ENCODE measurements around the gene SF3A2. TPM values are rescaled to one million over a fixed set of nuclear protein-coding genes. Genes with fewer than 3 reads are reported as not detected.

Gene SF3A2
- total and polyA plus RNA-seq, 8 donors = 25.0 to 64.0 (median 31.6) TPM

GRCh38 chr19:2268480-2268830, 31.8 kb downstream of the SF3A2 start:
- Histone ChIP-seq H3K27me3 (no peaks in the 10 kb centered on the region), H3K4me3 (peak overlapping the region in 2 of 4 donors; percentile 98 to 99), H3K27ac (peak overlapping the region in 1 of 4 donors; percentile 98), H3K4me1 (peaks cover 5 to 25% (median 19%) of the 10 kb centered on the region in 3 donors), H3K9me3 (no peaks in the 10 kb centered on the region), H3K36me3 (peaks cover 0 to 13% (median 5%) of the 10 kb centered on the region in 3 donors)
- no peak for DNase-seq
- WGBS, 2 donors = 86 to 89% methylated on average over 4 of the region's 4 CpGs
- peak; percentile 71 for FAIRE-seq
- intact Hi-C loops (cut with DNase I) = no loop called here
- no peak for ATAC-seq
- TF ChIP-seq CTCF (IDR thresholded peaks at IDR 0.05) = no peak

GRCh38 chr19:2268861-2269243, 32.2 kb downstream of the SF3A2 start:
- ATAC-seq = no peak
- H3K27ac ChIP-seq = peak overlapping the region; percentile 11 to 100 (median 98)
- intact Hi-C loops (cut with DNase I) = no loop called here
- 1 to 2% methylated on average over 12 to 19 of the region's 19 CpGs for WGBS, 2 donors
- TF ChIP-seq CTCF (IDR thresholded peaks at IDR 0.05) = no peak
- DNase-seq = no peak
- H3K4me3 ChIP-seq = peak overlapping the region; percentile 82 to 99 (median 98)
- no peaks in the 10 kb centered on the region for H3K27me3 ChIP-seq
- peaks cover 0 to 13% (median 5%) of the 10 kb centered on the region in 3 donors for H3K36me3 ChIP-seq
- no peaks in the 10 kb centered on the region for H3K9me3 ChIP-seq
- no peak for FAIRE-seq
- peaks cover 8 to 27% (median 20%) of the 10 kb centered on the region in 3 donors for H3K4me1 ChIP-seq

GRCh38 chr19:2269244-2270156, 32.9 kb downstream of the SF3A2 start:
- intact Hi-C loops (cut with DNase I) = loop anchor here in 1 of 3 donors (5.0 kb wide), 1 partner anchor 32 kb away; the partner anchor contains the start of genes PLEKHJ1 and SF3A2
- Histone ChIP-seq H3K27ac (peak overlapping the region; percentile 97 to 100 (median 98)), H3K4me1 (peaks cover 8 to 27% (median 20%) of the 10 kb centered on the region in 3 donors), H3K27me3 (no peaks in the 10 kb centered on the region), H3K9me3 (no peaks in the 10 kb centered on the region), H3K4me3 (peak overlapping the region; percentile 82 to 99 (median 98)), H3K36me3 (peaks cover 0 to 13% (median 5%) of the 10 kb centered on the region in 3 donors)
- 0 to 1% methylated on average over 79 to 103 of the region's 103 CpGs for WGBS, 2 donors
- FAIRE-seq = no peak
- DNase-seq = peak; percentile 98 to 100 (median 99)
- ATAC-seq = peak; percentile 84 to 88 (median 86)
- no peak for TF ChIP-seq CTCF (IDR thresholded peaks at IDR 0.05)

- H3K27me3 ChIP-seq = no peaks in the 10 kb centered on the region
- H3K9me3 ChIP-seq = no peaks in the 10 kb centered on the region
- no peak for TF ChIP-seq CTCF (IDR thresholded peaks at IDR 0.05)
- peaks cover 0 to 13% (median 5%) of the 10 kb centered on the region in 3 donors for H3K36me3 ChIP-seq
- WGBS, 2 donors = 0% methylated on average over 28 to 30 of the region's 30 CpGs
- peaks cover 8 to 27% (median 20%) of the 10 kb centered on the region in 3 donors for H3K4me1 ChIP-seq
- DNase-seq (peak; percentile 60 to 88 (median 72)), FAIRE-seq (no peak), ATAC-seq (peak; percentile 13 to 25 (median 22))
- H3K4me3 ChIP-seq = peak overlapping the region; percentile 82 to 99 (median 98)
- intact Hi-C loops (cut with DNase I) = loop anchor here in 1 of 3 donors (5.0 kb wide), 1 partner anchor 33 kb away; the partner anchor contains the start of genes PLEKHJ1 and SF3A2
- H3K27ac ChIP-seq = peak overlapping the region; percentile 97 to 100 (median 98)
Observed at GRCh38 chr19:2270157-2270422, 33.5 kb downstream of the SF3A2 start.

Measured in pancreas (tissue), 10 donors.